H9 (cell line): ENCODE data around the gene TSPAN18. TPM values are rescaled to one million over a fixed set of nuclear protein-coding genes. Genes with fewer than 3 reads are reported as not detected.

ENCODE experiments used
- DNase-seq: peaks from one replicate; pipeline ENCODE4 v3.0.0-alpha.2; 2017
- H2AFZ ChIP-seq: one replicate; pipeline ENCODE4 v1.6.1; 2013; ENCODE audit warnings: mild to moderate bottlenecking, low read length, control low read depth, moderate library complexity
- H2AK5ac ChIP-seq: 2 replicates; pipeline ENCODE4 v1.6.1; 2013; ENCODE audit warnings: low read length, control low read depth, mixed read lengths; ENCODE audit not compliant: insufficient read length
- H2BK120ac ChIP-seq: one replicate; pipeline ENCODE4 v1.6.1; 2013; ENCODE audit warnings: low read depth, mild to moderate bottlenecking, low read length, control low read depth, inconsistent platforms; ENCODE audit not compliant: poor library complexity, severe bottlenecking
- H2BK12ac ChIP-seq: 2 replicates; pipeline ENCODE4 v1.6.1; 2013; ENCODE audit warnings: low read length, control low read depth, mixed read lengths, low read depth; ENCODE audit not compliant: insufficient read length
- H2BK15ac ChIP-seq: 2 replicates; pipeline ENCODE4 v1.6.1; 2013; ENCODE audit warnings: low read depth, low read length, control low read depth
- H2BK20ac ChIP-seq: one replicate; pipeline ENCODE4 v1.6.1; 2013; ENCODE audit warnings: low read depth, mild to moderate bottlenecking, low read length, control low read depth, inconsistent platforms; ENCODE audit not compliant: poor library complexity, severe bottlenecking
- H2BK5ac ChIP-seq: 2 replicates; pipeline ENCODE4 v1.6.1; 2013; ENCODE audit warnings: low read length, control low read depth, mixed read lengths; ENCODE audit not compliant: insufficient read length
- H3K14ac ChIP-seq: 2 replicates; pipeline ENCODE4 v1.6.1; 2013; ENCODE audit warnings: low read length, control low read depth; ENCODE audit not compliant: insufficient read depth
- H3K18ac ChIP-seq: 2 replicates; pipeline ENCODE4 v1.6.1; 2013; ENCODE audit warnings: low read depth, mild to moderate bottlenecking, mixed read lengths, low read length, control low read depth; ENCODE audit not compliant: insufficient read length
- H3K23ac ChIP-seq: 2 replicates; pipeline ENCODE4 v1.6.1; 2013; ENCODE audit warnings: low read length, control low read depth, mixed read lengths, low read depth; ENCODE audit not compliant: insufficient read length
- H3K23me2 ChIP-seq: 2 replicates; pipeline ENCODE4 v1.6.1; 2013; ENCODE audit warnings: low read depth, mild to moderate bottlenecking, mixed read lengths, low read length, control low read depth; ENCODE audit not compliant: insufficient read length, poor library complexity, severe bottlenecking
- H3K27ac ChIP-seq: 2 replicates; pipeline ENCODE4 v1.5.1; 2013; ENCODE audit warnings: low read length, control low read depth, mixed read lengths, low read depth; ENCODE audit not compliant: insufficient read length
- H3K27me3 ChIP-seq: 2 replicates; pipeline ENCODE4 v1.6.1; 2013; ENCODE audit warnings: low read length, control low read depth, inconsistent platforms; ENCODE audit not compliant: insufficient read depth
- H3K4ac ChIP-seq: 2 replicates; pipeline ENCODE4 v1.6.1; 2013; ENCODE audit warnings: low read depth, mild to moderate bottlenecking, control low read depth, inconsistent platforms, low read length, moderate library complexity
- H3K4me1 ChIP-seq: 2 replicates; pipeline ENCODE4 v1.6.1; 2013; ENCODE audit warnings: low read length, control low read depth, inconsistent platforms; ENCODE audit not compliant: insufficient read depth
- H3K4me2 ChIP-seq: 2 replicates; pipeline ENCODE4 v1.6.1; 2013; ENCODE audit warnings: low read length, control low read depth, mixed read lengths; ENCODE audit not compliant: insufficient read length, insufficient read depth
- H3K56ac ChIP-seq: 2 replicates; pipeline ENCODE4 v1.6.1; 2013; ENCODE audit warnings: low read depth, mild to moderate bottlenecking, mixed read lengths, low read length, control low read depth; ENCODE audit not compliant: insufficient read length
- H3K79me1 ChIP-seq: 2 replicates; pipeline ENCODE4 v1.6.1; 2013; ENCODE audit warnings: low read depth, mild to moderate bottlenecking, moderate library complexity, low read length, control low read depth, inconsistent platforms; ENCODE audit not compliant: insufficient read depth, poor library complexity, severe bottlenecking
- H3K79me2 ChIP-seq: 2 replicates; pipeline ENCODE4 v1.6.1; 2013; ENCODE audit warnings: low read length, control low read depth, inconsistent platforms; ENCODE audit not compliant: insufficient read depth
- H3K9ac ChIP-seq: 2 replicates; pipeline ENCODE4 v1.6.1; 2013; ENCODE audit warnings: low read length, control low read depth, mixed read lengths; ENCODE audit not compliant: insufficient read length; ENCODE audit errors: extremely low read depth
- H3K9me3 ChIP-seq: one replicate; pipeline ENCODE4 v1.6.1; 2013; ENCODE audit warnings: low read depth, low read length, inconsistent platforms; ENCODE audit not compliant: control insufficient read depth
- H3T11ph ChIP-seq: one replicate; pipeline ENCODE4 v1.6.1; 2013; ENCODE audit warnings: mild to moderate bottlenecking, low read length, control low read depth, inconsistent platforms
- H4K20me1 ChIP-seq: one replicate; pipeline ENCODE4 v1.6.1; 2013; ENCODE audit not compliant: control insufficient read depth, insufficient read length, insufficient read depth
- H4K5ac ChIP-seq: 2 replicates; pipeline ENCODE4 v1.6.1; 2013; ENCODE audit warnings: low read depth, mild to moderate bottlenecking, mixed read lengths, low read length, control low read depth; ENCODE audit not compliant: insufficient read length
- H4K8ac ChIP-seq: replicated peaks from 2 replicates; pipeline ENCODE4 v1.6.1; 2013; ENCODE audit warnings: low read length, control low read depth, mixed read lengths, low read depth; ENCODE audit not compliant: insufficient read length
- H4K91ac ChIP-seq: 2 replicates; pipeline ENCODE4 v1.6.1; 2013; ENCODE audit warnings: low read depth, mild to moderate bottlenecking, moderate library complexity, mixed read lengths, low read length, control low read depth; ENCODE audit not compliant: insufficient read length
- H3K27ac Mint-ChIP-seq, 3 experiments: 2 replicates in 2 of 3; 3 replicates in 1 of 3; pipeline ENCODE4 v1.8.0; 2020 to 2021; ENCODE audit warnings: mixed read lengths in 3 of 3, mild to moderate bottlenecking in 1 of 3, moderate library complexity in 1 of 3
- H3K27me3 Mint-ChIP-seq: 2 replicates; pipeline ENCODE4 v1.8.0; 2021; ENCODE audit warnings: low read depth, mild to moderate bottlenecking, moderate library complexity, mixed read lengths
- H3K36me3 Mint-ChIP-seq, 3 experiments: 2 replicates in 2 of 3; 3 replicates in 1 of 3; pipeline ENCODE4 v1.8.0; 2020 to 2021; ENCODE audit warnings: low read depth in 3 of 3, mixed read lengths in 3 of 3; ENCODE audit not compliant: insufficient read depth in 1 of 3
- H3K4me1 Mint-ChIP-seq, 2 experiments: 2 replicates each; pipeline ENCODE4 v1.8.0; 2020; ENCODE audit warnings: mixed read lengths in 2 of 2
- H3K4me3 Mint-ChIP-seq, 2 experiments: 2 replicates in 1 of 2; 3 replicates in 1 of 2; pipeline ENCODE4 v1.8.0; 2020 to 2021; ENCODE audit warnings: mild to moderate bottlenecking in 2 of 2, mixed read lengths in 2 of 2, moderate library complexity in 1 of 2
- H3K9me3 Mint-ChIP-seq, 2 experiments: 2 replicates in 1 of 2; 3 replicates in 1 of 2; pipeline ENCODE4 v1.8.0; 2020; ENCODE audit warnings: mild to moderate bottlenecking in 2 of 2, mixed read lengths in 2 of 2, moderate library complexity in 1 of 2
- WGBS: extraction: QIAGEN DNeasy Blood & Tissue Kit; methylation state at CpG from one replicate; pipeline ENCODE4 v1.1.7; 2013; ENCODE audit warnings: missing lambda C conversion rate, low lambda C conversion rate, mixed read lengths; ENCODE audit not compliant: insufficient read length; ENCODE audit errors: extremely low coverage; 5-methylcytosine and 5-hydroxymethylcytosine counted together
- total RNA-seq: library from RNA; stranded (reverse); gene quantifications from 2 replicates; pipeline ENCODE4 v1.2.1, GENCODE V29; 2021
- TF ChIP-seq, protein P1 (sequence below): fragments of 200-600 bp; sonication (generic); conservative IDR thresholded peaks from 3 replicates; pipeline ENCODE4 v1.8.0; 2021; ENCODE audit warnings: antibody characterized with exemption, mild to moderate bottlenecking

Gene TSPAN18
- total RNA-seq, 1 experiment from 2014 or later, result 25.3 TPM

DNA sequence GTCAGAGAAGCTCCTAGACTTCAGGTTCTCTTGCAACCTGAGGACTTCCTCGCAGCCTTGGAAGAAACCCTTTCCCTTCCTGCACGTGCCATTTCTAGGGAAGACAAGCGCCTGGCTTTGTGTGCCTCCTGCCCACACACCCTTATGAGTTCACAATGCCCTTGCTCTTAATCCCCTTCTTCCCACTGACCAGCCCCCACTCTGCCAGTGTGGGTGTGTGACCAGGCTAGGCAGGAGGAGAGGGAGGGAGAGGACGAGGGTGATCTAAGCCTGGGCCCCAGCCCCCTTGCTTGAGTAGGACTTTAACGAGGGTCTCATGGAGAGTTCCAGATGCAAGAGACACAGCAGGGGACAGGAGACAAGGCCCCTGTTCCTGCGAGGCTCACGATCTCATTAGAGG is 193.7 kb downstream of the TSPAN18 start:
- Histone ChIP-seq H2AFZ (no peak overlapping the region), H3K56ac (no peak overlapping the region), H3K79me1 (no peaks in the 10 kb centered on the region), H4K5ac (no peak overlapping the region), H2BK5ac (no peak overlapping the region), H3K23ac (no peak overlapping the region), H4K20me1 (no peaks in the 10 kb centered on the region), H2BK120ac (no peak overlapping the region), H3K27ac (no peak overlapping the region), H3K18ac (no peak overlapping the region), H4K8ac (no peak overlapping the region), H2BK12ac (no peak overlapping the region), H3T11ph (no peak overlapping the region), H3K4ac (no peak overlapping the region), H3K9ac (no peak overlapping the region), H3K79me2 (no peaks in the 10 kb centered on the region), H3K23me2 (no peaks in the 10 kb centered on the region), H3K27me3 (no peaks in the 10 kb centered on the region), H2BK15ac (no peak overlapping the region), H3K9me3 (no peaks in the 10 kb centered on the region), H2AK5ac (no peak overlapping the region), H2BK20ac (no peak overlapping the region), H3K4me1 (no peaks in the 10 kb centered on the region), H3K4me2 (no peak overlapping the region), H3K14ac (no peak overlapping the region), H4K91ac (no peak overlapping the region)
- no peaks in the 10 kb centered on the region; a peak in 1 of 7 replicates for H3K36me3 Mint-ChIP-seq
- no peaks in the 10 kb centered on the region for H3K9me3 Mint-ChIP-seq
- no CpG with 5 or more reads among the region's 7 CpGs for WGBS
- TF ChIP-seq, protein P1, sequence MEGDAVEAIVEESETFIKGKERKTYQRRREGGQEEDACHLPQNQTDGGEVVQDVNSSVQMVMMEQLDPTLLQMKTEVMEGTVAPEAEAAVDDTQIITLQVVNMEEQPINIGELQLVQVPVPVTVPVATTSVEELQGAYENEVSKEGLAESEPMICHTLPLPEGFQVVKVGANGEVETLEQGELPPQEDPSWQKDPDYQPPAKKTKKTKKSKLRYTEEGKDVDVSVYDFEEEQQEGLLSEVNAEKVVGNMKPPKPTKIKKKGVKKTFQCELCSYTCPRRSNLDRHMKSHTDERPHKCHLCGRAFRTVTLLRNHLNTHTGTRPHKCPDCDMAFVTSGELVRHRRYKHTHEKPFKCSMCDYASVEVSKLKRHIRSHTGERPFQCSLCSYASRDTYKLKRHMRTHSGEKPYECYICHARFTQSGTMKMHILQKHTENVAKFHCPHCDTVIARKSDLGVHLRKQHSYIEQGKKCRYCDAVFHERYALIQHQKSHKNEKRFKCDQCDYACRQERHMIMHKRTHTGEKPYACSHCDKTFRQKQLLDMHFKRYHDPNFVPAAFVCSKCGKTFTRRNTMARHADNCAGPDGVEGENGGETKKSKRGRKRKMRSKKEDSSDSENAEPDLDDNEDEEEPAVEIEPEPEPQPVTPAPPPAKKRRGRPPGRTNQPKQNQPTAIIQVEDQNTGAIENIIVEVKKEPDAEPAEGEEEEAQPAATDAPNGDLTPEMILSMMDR, result no peak
- H3K4me3 Mint-ChIP-seq, result no peak overlapping the region
- peaks cover 4 to 7% of the 10 kb centered on the region in 2 experiments for H3K4me1 Mint-ChIP-seq
- no peak for DNase-seq
- H3K27ac Mint-ChIP-seq, result no peak overlapping the region
- peaks cover 1% of the 10 kb centered on the region for H3K27me3 Mint-ChIP-seq
